SK-N-MC (cell line): ENCODE results near the gene GNG8.

Experiments used
- EZH2 ChIP-seq: fragments of 200-600 bp; sonication (generic); IDR thresholded peaks from one replicate; pipeline ENCODE4 v1.6.1; 2017; ENCODE audit warnings: antibody characterized with exemption
- POLR2AphosphoS5 ChIP-seq: IDR thresholded peaks from 2 replicates; pipeline ENCODE4 v1.6.1; 2012; ENCODE audit warnings: mild to moderate bottlenecking, low read depth, low read length, borderline replicate concordance

- no peak for TF ChIP-seq EZH2
- no peak for TF ChIP-seq POLR2AphosphoS5
Observed at GRCh38 chr19:46634045-46634655, 1.9 kb downstream of the GNG8 start.
